Dermis microvascular lymphatic vessel endothelial cell (primary cell): ENCODE results near the gene ZNF394. TPM values are rescaled to one million over a fixed set of nuclear protein-coding genes. Genes with fewer than 3 reads are reported as not detected.
"Not testable (repeated sequence)": the region's sequence is repeated elsewhere in the genome, so short reads cannot be mapped to it uniquely, and the experiment has no call there.

Source experiments
- DNase-seq, 2 donors: peaks; one replicate each; pipeline versions ENCODE4 v3.0.0 to v3.0.0-alpha.2; 2010; ENCODE audit warnings: low read depth in 2 of 2
- total RNA-seq: library from RNA; depleted of rRNA; stranded (reverse); fragments of >200 nt; gene quantifications from 2 replicates; pipeline ENCODE4 v1.2.1, GENCODE V29; 2014

The ZNF394 gene
- 19.4 and 24.1 TPM in 2 replicates for total RNA-seq

DNA sequence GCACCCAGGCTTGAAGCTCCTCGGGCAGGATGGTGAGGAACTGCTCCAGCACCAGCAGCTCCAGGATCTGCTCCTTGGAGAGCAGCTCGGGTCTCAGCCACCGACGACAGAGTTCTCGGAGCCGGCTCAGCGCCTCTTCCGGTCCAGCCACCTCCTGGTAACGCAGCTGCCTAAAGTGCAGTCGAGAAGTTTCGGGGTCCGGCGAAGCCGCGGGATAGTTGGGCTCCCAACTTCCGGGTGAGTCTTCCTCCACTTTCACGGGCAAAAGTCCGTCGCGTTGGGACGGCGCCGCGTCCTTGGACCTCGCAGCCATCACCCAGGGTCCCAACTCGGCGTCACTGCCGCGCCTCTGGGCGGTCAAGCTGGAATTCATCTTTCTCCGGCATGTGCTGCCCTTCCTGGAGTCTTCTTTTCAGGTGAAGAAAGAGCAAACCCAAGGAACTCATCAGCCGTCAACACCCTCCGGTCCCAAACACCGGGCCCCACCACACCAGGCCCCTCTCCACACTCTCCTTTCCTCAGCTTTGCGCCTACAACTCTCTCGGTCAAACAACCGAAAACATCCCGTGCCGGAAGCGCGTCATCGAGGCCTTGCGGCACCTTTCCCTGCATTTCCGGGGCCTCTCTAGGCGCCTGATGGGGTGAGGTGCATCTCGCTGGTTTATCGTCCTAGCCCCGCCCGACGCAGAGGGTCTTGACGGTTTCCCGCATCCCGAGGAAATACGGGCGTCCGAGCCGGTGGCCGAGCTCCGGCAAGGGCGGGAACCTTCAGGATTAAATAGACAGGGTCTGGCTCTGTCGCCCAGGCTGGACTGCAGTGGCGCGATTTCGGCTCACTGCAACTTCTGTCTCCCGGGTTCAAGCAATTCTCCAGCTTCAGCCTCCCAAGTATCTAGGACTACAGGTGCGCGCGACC, at the start of gene ZNF394:
Gene ZNF394 (minus strand): TSS at position 561 of the 916 bp plus-strand sequence. CDS start 188 bp downstream, at position 373.
- peak; percentile 78 to 91 for DNase-seq

DNA sequence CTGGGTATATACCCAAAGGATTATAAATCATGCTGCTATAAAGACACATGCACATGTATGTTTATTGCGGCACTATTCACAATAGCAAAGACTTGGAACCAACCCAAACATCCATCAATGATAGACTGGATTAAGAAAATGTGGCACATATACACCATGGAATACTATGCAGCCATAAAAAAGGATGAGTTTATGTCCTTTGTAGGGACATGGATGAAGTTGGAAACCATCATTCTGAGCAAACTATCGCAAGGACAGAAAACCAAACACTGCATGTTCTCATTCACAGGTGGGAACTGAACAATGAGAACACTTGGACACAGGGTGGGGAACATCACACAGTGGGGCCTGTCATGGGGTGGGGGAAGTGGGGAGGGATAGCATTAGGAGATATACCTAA, 49.5 kb upstream of the ZNF394 start:
- not testable (repeated sequence) for DNase-seq

DNA sequence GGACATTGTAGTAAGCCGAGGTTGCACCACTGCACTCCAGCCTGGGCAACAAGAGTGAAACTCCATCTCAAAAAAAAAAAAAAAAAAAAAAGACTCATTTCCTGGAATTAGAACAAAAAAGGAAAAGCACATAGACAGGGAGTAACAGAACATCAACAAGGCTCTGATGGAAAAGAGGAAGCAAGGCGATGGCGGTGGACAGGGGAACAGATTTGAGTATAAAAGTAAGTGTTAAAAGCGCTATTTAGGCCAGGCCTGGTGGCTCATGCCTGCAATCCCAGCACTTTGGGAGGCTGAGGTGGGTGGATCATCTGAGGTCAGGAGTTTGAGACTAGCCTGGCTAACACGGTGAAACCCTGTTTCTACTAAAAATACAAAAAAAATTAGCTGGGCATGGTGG, 45.2 kb upstream of the ZNF394 start:
- not testable (repeated sequence) for DNase-seq

DNA sequence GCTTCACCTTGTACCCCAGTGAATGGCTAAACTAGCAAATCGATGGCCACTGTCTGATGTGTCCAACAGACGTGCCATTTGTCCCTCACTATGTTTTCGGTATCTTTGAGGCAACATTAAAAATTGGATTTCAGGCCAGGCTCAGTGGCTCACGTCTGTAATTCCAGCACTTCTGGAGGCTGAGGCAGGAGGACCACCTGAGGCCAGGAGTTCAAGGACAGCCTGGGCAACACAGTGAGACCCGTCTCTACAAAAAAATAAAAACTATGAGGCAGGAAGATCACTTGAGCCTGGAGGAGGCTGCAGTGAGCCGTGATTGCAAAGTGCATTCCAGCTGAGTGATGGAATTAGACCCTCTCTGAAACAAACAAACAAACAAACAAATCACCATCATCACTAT, 43.8 kb upstream of the ZNF394 start:
- DNase-seq: no peak

DNA sequence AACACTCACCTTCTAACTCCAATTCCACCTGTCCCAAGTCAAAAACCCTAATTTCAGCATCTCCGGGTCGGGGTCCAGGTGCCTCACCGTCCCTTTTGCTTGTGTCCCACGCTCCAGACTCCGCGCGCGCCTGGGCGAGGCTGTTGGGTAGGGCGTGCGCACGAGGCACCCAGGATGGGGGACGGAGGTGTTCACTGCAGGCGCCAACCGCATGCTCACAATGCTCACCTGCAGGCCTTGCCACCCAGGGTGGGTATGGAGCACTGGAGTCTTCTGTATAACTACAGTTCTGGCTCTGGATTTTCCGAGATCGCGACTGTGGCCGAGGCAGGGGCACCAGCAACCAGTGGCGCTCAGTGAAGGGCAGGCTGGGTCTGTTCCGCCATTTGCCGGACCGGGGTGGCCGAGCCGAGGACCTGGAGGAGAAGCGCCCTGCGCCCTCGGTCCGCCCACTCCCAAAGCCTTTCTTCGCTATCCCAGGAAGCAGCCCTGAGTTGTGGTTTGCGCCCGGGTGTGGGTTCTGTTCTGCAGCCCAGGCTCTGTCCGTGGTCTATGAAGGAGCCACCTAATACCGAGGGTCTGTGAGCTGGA, 43.1 kb upstream of the ZNF394 start:
- DNase-seq: no peak

DNA sequence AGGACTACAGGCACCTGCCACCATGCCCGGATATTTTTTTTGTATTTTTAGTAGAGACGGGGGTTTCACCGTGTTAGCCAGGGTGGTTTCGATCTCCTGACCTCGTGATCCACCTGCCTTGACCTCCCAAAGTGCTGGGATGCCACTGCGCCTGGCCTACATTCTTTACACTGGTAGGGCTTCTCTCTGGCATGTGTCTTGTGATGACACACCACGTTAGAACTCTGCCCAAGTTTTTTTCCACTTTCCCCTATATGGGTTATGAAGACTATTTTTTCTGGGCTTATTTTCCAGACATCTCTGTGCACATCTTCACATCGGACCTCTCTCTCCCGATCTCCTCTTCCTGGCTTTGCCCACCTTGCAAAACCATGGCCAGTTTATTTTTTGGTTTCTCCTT, 41.1 kb upstream of the ZNF394 start:
- no peak for DNase-seq

DNA sequence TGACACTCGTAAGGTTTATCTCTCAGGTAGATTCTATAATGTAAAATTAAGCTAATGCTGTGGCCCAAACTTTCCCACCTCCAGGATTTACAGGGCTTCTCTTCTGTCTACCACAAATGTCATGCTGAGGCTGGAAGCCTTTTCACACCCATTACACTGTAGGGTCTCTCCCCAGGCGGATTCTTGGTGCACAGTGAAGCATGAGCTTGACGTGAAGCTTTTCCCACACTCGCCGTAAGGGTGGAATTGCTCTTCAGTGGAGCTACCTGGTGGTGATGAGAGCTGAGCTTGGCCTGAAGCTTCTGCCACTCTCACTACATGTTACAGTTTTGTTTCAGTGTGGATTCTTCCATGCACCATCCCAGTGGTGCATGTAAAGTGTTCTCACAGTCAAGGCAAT, 40.5 kb upstream of the ZNF394 start:
- no peak for DNase-seq

DNA sequence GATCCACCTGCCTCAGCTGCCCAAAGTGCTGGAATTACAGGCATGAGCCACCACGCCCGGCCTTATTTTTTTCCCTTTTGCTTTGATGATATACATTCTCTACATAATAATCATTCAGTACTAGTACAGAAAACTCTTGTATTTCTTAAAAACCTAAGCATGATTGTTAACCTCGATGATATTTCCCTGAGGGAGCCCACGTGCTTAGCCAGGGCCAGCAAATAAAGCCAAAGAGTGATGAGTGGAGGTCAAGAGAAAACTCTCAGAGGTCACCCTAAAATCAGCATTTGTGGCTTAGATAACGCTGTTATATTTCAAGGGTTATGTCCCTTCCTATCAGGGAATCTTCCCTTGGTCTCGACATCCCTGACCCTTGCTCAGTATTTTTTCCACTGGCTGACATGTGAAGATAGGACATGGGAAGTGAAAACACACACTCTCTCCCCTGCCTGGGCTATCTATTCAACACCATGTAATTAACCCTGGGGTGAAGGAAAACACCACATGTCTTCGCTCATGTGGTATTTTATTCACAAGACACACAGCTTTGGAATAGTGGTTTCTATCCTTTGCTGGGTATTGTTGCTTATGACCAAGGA, 39.2 kb upstream of the ZNF394 start:
- no peak for DNase-seq

DNA sequence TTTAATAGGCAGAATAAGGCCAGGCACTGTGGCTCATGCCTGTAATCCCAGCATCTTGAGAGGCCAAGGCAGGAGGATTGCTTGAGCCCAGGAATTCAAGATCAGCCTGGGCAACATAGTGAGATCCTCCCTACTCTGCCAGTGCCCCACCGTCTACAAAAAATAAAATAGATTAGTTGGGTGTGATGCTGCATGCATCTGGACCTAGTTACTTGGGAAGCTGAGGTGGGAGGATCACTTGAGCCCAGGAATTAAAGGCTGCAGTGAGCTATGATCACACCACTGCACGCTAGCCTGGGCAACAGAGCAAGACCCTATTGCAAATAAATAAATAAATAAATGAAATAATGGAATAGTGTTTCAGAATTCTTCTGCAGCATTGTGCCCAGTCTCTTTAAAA, 35.6 kb upstream of the ZNF394 start:
- no peak for DNase-seq

DNA sequence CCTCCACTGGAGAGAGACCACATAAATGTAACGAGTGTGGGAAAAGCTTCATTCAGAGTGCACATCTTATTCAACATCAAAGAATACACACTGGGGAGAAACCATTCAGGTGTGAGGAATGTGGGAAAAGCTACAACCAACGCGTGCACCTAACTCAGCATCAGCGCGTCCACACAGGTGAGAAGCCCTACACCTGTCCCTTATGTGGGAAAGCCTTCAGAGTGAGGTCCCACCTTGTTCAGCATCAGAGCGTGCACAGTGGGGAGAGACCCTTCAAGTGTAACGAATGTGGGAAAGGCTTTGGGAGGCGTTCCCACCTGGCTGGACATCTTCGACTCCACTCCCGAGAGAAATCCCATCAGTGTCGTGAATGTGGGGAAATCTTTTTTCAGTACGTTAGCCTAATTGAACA, 31.3 kb upstream of the ZNF394 start:
- no peak for DNase-seq

DNA sequence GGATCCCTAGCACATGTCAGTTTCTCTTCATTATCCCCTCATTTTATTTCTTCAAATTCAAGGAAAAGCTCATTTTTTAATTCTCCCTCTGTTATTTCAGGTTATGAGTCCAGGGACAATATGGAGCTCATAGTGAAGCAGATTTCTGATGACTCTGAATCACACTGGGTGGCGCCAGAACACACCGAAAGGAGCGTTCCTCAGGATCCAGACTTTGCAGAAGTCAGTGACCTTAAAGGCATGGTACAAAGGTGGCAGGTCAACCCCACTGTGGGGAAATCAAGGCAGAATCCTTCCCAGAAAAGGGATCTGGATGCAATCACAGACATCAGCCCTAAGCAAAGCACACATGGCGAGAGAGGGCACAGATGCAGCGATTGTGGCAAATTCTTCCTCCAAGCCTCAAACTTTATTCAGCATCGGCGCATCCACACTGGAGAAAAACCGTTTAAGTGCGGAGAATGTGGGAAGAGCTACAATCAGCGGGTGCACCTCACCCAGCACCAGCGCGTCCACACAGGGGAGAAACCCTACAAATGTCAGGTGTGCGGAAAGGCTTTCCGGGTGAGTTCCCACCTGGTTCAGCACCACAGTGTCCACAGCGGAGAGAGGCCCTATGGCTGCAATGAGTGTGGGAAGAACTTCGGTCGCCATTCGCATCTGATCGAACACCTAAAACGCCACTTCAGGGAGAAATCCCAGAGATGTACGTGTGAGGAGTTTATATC, 25.8 kb upstream of the ZNF394 start:
- DNase-seq: peak in 1 of 2 donors; percentile 19

DNA sequence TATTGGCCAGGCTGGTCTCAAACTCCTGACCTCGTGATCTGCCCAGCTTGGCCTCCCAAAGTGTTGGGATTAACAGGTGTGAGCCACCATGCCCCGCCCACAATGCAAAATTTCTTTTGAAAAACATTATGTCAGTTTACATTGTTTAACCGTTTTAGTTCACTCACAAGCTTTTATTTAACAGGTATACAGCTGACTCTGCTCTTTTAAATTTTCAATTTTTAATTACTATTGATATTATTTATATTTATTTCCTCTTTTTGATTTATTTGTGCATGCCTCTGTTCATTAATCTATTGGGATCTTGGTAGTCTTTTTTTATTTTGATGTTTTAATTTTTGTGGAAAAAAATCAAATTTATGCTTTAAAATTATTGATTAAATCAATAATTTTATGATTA, 21.3 kb upstream of the ZNF394 start:
- no peak for DNase-seq

DNA sequence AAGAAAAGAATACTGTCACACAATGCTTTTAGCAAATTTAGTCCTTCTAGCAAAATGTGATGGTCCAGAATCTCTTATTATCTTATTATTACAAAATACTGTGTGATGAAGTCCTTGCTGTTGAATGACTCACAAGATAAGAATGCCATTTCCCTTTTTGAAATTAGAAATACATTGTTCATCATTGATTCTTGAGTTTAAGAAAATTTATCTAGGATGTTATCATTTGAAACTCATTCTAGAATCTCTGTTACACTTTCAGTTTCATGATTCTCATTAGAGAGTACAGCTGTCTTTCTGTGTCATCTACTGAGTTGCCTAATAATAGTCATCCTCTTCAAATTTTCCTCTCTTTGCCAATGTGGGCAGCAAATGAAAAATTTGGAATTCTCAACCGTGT, 14.0 kb upstream of the ZNF394 start:
- DNase-seq: no peak

DNA sequence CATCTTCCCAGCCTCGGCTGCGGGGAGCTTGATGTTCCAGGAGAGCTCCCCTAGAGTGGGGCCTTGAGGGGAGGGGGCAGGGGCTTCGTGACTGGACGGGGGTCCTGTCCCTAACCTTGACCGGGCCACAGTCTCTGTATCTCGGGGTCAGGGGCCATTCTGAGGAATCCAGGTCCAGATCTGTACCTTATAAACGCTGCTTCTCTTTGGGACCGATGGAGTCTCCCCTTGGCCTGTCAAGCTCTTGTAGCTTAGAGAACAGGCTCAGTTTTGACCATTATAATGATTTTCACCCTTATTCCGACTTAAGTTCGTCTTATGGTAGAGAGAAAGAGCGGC, 5.2 kb upstream of the ZNF394 start:
- DNase-seq: no peak

DNA sequence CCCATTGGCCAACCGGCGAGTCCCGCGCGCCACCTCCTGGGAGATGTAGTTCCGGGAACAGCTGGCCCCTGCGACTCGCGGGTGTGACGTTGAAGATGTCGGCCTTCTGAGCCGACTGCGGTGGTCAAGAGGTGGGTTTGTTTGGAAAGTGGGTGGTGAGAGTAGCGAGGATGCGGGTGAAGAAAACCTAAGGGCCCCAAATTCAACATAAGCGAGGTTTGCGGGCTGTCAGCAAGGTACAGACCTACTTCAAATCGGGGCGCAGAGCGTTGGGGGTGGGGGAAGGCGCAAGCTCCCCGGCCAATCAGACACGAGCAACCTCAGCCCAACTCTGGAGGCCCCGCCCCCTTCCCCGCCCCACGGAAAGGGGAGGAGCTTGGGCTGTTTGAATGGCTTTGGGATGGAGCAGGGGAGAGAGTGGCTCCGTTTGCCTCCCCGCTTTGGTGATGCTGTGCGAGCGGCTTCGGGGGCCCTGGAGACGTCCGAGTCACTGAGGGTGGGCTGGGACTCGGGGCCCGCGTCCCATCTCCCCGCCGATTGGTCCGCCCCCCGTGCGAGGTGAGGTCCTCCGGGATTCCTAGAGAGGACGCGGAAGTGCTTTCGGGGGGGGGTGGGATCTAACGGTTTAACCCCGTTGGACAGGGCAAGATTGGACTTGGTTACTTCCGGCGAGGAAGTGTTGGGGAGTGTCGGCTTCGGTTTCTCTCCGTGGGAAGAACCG, 4.7 kb upstream of the ZNF394 start, which contains the start of gene ZKSCAN5:
Gene ZKSCAN5 (plus strand): TSS at position 60 of the 721 bp plus-strand sequence. CDS start 1,383 bp downstream, outside the sequence.
- DNase-seq: peak; percentile 89 to 98

DNA sequence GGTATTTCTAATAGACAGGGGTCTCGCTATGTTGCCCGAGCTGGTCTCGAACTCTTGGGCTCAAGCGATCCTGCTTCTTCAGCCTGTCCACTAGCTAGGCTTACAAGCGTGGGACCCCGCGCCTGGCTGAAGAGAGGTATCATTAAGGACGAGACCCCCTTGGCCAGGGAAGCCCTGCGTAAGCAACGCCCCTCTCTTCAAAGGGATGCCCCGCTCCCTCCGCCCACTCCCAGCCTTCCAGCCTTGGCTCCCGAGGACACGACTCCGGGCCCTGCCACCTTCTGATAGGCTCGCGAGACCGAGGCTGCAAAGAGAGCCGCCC, 4.2 kb upstream of the ZNF394 start:
- DNase-seq: no peak

DNA sequence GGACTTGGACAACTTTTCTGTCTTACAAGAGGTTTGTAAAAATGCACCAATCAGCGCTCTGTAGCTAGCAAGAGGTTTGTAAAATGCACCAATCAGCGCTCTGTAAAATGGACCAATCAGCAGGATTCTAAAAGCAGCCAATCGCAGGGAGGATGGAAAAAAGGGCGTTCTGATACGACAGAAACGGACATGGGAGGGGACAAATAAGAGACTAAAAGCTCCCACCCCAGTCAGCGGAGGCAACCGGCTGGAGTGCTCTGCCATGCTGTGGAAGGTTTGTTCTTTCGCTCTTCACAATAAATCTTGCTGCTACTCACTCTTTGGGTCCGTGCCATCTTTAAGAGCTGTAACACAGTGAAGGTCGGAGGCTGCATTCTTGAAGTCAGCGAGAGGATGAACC, 1.2 kb upstream of the ZNF394 start:
- not testable (repeated sequence) for DNase-seq

DNA sequence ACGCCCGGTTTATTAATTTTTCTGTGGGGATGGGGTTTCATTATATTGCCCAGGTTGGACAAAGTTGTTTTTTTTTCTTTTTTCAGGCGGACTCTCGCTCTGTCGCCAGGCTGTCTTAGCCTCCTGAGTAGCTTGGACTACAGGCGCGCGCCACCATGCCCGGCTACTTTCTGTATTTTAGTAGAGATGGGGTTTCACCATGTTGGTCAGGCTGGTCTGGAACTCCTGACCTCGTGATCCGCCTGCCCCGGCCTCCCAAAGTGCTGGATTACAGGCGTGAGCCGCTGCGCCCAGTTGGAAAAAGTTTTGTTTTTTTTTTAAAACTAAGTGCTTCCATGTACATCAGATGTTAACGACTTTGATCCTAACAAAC, 542 bp upstream of the ZNF394 start:
- DNase-seq: no peak

DNA sequence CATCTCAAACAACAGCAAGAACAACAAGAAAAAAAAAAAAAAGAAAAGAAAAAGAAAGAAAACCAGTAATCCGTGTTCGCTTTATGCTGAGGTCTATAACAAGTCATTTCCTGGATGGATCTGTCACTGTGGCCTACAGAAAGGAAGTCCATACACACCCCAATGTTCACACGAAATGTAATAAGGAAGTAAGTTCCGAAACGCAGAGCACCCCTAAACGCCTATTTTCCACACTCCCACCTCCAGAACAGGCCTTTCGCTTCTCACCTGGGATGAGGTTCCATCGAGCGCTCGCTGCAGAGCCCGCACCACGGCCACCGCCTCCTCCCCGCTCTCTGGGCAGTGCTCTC, 735 bp downstream of the ZNF394 start:
- DNase-seq: peak in 1 of 2 donors; percentile 31

DNA sequence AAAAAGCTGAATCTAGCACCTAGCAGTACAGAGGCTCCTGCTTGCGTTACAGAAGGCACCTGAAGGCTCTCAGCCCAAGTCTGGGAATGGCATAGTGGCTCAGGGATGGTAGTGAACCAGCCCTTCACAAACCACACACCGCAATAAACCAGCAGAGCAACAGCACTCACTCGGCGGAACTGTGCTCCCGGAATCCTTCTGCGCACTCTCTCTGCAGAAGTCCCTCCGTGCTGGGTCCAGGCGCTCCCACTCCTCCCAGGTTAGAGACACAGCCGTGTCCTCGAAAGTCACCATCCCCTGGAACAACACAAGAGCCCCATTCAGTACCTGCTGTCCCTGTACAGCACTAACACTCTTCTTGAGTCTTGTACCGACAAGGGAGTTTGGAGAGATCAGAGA, 1.5 kb downstream of the ZNF394 start:
- DNase-seq: no peak

DNA sequence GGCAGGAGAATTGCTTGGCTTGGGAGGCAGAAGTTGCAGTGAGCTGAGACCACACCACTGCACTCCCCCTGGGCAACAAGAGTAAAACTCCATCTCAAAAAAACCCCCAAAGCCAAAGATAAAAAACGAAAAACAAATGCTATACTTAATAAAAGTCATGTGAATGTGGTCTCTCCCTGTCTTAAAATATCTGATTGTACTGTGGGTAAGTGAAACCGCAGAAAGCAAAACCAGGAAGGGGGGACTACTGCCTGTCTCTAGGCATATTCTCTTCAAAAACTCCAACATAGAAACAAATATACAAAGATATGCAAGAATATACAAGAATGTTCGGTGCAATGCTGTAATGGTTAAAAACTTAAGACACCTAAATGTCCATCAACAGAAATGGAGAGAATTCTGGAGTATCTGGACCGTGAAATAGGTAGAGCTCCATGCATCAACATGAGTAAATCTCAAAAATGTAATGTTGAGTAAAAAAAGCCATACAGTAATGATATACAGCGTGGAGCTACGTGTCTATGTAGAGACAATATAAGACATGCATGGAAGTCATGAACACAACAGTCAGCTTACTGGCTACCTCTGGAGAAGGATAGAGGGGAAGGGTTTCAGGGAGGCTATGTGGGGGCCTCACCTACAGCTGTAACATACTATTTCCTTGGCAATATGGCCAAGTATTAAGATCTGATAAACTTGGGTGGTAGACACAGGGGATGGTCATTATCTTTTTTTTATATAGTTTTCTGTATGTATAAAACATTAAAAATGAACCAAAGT, 2.1 kb downstream of the ZNF394 start:
- DNase-seq: no peak
